HG03108 (cell line): ENCODE measurements around the gene CUTA.

Experiments used
- ATAC-seq: cut with Tn5 transposase; IDR thresholded peaks from one replicate; pipeline ENCODE4 v1.9.1; 2021; ENCODE audit warnings: moderate library complexity; ENCODE audit not compliant: unreplicated experiment

Gene CUTA

GRCh38 chr6:33439956-33440648 is 22.2 kb upstream of the CUTA start:
- ATAC-seq, result no peak

- ATAC-seq, result no peak
These were observed 21.2 kb upstream of the CUTA start for GRCh38 chr6:33438978-33439594.

- no peak for ATAC-seq
These were observed 19.8 kb upstream of the CUTA start for GRCh38 chr6:33437666-33438065.

- no peak for ATAC-seq
These were observed 17.1 kb upstream of the CUTA start for GRCh38 chr6:33434961-33435360.

- ATAC-seq, result no peak
These were observed 15.8 kb upstream of the CUTA start for GRCh38 chr6:33433544-33434191.

GRCh38 chr6:33433001-33433543 is 15.2 kb upstream of the CUTA start:
- ATAC-seq, result no peak

GRCh38 chr6:33432546-33432945 is 14.6 kb upstream of the CUTA start:
- ATAC-seq, result no peak

GRCh38 chr6:33431880-33432541 is 14.1 kb upstream of the CUTA start:
- ATAC-seq, result no peak

- no peak for ATAC-seq
These were observed 13.3 kb upstream of the CUTA start for GRCh38 chr6:33430991-33431879.

- no peak for ATAC-seq
These were observed 12.4 kb upstream of the CUTA start for GRCh38 chr6:33430334-33430733.

GRCh38 chr6:33429750-33430052 is 11.8 kb upstream of the CUTA start:
- no peak for ATAC-seq

- no peak for ATAC-seq
These were observed 11.3 kb upstream of the CUTA start for GRCh38 chr6:33428966-33429749.

- ATAC-seq, result no peak
These were observed 10.5 kb upstream of the CUTA start for GRCh38 chr6:33428224-33428965.

GRCh38 chr6:33427585-33428223 is 9.8 kb upstream of the CUTA start:
- no peak for ATAC-seq

GRCh38 chr6:33426590-33427511 is 8.9 kb upstream of the CUTA start:
- ATAC-seq, result no peak

GRCh38 chr6:33425668-33426577 is 8.0 kb upstream of the CUTA start:
- no peak for ATAC-seq
